GM21825 (cell line): ENCODE results near the gene GPR156.
"Not testable (repeated sequence)": the region's sequence is repeated elsewhere in the genome, so short reads cannot be mapped to it uniquely, and the experiment has no call there.

Source experiments
- ATAC-seq: cut with Tn5 transposase; IDR thresholded peaks from one replicate; pipeline ENCODE4 v1.9.1; 2021; ENCODE audit warnings: mild to moderate bottlenecking, moderate library complexity; ENCODE audit not compliant: unreplicated experiment

GPR156 gene

DNA sequence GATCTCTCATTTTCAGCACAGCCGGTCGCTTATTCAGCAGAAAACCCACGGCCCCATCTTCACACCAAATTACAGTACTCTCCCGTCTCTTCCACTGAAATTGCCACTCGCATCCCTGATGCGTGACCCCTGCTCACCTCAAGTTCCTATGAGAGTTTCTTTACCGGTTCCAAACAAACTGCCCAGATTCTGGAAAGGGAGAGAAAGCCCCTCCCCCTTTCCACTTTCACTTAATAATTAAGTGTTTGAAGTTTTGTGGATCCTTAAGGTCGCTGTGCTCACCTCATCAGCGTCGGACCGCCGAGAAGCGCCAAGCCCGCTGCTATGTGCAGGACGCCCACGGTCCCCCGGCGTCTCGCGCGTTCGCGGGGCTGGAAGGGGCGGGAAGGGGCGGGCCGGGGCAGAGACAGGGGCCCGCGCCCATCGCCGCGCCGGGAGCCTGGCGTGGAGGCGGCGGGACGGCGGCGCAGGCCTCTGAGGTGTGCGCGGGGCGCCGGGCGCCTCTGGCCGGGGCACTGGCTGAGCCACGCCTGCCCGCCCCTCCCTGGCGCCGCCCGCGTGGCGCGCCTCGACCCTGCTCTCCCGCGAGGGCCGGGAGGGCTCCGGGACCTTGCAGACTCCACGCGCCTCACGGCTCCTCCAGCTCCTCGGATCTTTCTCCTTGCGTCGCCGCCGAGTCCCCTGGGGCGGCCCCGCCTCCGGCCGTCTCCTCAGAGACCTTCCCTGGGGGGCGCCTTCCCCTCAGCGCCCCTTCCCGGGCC is at the start of gene GPR156:
Gene GPR156 (minus strand): TSS at position 476 of the 761 bp plus-strand sequence. CDS start 41,124 bp downstream, outside the sequence.
- ATAC-seq: no peak

GRCh38 chr3:120332646-120333045 is 47.6 kb upstream of the GPR156 start:
- ATAC-seq: no peak

GRCh38 chr3:120331076-120331475 is 46.1 kb upstream of the GPR156 start:
- no peak for ATAC-seq

- no peak for ATAC-seq
Measured at GRCh38 chr3:120326784-120327183, 41.8 kb upstream of the GPR156 start.

DNA sequence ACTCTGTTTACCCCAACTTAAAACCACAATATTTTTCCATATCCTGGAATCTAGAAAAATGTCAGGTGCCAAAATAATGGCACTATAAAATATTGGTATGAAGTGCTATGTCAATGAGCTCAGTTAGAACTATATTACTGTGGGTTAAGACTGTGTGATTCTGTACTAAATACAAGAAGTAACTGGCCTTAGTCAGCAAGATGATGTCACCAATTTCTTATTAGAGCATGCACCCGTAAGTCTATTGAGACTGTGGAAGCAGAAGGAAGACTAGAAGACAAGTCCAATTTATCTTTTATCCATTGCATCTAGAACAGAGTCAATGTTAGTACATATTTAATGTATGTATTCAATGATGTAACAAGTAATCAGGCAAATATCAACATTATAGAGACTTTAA is 39.2 kb upstream of the GPR156 start:
- no peak for ATAC-seq

DNA sequence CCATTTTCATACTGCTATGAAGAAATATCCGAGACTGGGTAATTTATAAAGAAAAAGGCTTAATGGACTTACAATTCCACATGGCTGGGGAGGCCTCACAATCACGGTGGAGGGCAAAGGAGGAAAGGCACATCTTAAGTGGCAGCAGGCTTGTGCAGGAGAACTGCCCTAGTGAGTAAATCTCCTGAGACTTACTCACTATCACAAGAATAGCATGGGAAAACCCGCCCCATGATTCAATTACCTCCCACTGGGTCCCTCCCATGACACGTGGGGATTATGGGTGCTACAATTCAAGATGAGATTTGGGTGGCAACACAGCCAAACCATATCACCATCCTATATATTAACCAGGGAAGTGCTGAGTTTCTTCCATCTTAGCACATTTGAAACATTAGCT is 38.7 kb upstream of the GPR156 start:
- not testable (repeated sequence) for ATAC-seq

DNA sequence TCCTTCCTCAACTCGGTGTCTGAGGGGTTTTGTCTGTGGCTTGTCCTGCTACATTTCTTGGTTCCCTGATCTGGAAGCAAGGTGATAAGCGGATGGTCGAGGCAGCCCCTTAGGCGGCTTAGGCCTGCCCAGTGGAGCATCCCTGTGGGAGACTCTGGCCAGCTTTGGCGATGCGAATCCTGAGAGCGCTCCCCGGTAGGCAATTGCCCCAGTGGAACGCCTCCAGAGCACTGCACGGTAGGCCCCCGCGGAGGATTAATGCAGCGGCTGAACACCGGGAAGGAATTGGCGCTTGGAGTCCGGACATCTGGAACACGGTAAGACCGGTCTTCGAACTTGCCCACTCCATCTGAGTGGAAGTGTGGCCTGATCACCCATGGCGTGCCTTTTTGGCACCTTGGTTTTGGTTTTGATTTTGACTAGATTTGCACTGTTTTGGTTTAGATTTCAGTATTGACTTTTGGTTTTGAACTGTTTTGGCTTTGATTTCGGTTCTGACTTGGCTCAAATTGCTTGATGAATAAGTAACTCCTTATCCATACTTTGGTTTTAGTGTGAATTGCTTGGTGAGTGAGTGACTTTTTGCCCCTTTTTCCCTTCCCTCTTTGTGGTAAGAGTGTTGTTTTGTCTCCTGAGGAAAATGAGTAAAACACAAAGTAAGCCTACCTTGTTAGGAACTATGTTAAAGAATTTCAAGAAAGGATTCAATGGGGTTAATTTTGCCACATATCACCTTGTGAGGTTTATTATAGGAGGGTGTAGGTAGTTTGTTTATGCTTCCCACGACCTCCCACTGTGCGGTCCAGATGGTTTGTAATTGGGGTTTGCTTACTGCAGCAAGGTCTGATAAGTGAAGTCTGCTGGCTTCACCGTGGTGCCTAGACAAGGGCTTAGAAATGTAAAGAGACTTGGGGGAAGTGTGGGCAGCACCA is 27.1 kb upstream of the GPR156 start:
- ATAC-seq: no peak

- no peak for ATAC-seq
Measured at GRCh38 chr3:120306519-120307455, 21.8 kb upstream of the GPR156 start.

DNA sequence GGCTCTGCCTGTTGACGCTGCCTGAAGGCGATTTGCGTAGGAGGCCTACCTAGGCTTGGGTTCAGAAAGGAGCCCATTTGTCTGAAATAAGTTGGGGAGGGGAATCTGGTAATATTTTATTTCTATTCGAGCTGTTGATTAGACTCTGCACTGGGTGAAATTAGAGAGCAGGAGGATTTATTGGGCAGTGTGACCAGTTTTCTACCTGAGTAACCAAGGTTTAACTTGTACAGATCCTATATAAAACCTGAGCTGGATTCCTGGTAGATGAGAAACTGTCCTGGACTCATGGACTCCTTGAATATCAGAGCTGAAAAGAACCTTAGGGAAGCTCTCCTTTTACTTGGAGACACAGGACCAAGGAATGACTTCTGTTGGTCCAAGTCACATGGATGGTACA is 19.6 kb upstream of the GPR156 start:
- ATAC-seq: no peak

DNA sequence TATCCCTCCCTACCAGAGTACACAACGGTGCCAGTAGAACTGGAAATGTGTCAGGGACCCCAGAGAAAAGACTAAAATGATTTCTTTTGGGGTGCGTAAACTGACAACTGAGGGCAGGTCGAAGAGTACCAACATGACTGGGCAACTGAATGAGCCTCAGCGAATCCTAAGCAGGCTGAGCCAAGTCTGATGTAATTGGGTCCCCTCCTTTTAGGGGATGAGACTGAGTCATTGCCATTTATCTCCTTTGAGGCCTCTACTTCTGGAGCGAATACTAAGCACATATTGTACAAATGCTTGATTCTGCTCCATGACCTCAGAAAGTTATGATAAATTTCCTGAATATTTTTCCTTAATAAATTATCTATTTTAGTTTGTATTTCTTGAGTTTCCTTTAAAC is 17.3 kb upstream of the GPR156 start:
- no peak for ATAC-seq

DNA sequence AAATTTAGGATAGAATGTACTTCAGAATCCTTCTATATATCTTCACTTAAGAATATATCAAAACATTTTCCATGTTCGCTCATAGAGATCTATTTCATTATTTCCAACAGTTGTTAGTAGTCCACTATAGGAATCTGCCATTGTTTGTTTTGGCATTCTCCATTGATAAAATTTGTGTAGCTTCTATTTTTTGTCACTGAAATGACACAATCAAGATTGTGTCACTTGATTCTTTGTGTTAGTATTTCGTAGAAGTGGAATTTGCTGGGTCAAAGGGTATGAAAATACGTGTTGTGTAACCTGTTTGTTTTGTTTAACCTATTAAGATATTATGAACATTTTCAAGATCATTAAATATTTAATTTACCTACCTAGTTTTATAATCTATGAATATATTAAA is 15.9 kb upstream of the GPR156 start:
- ATAC-seq: no peak

- no peak for ATAC-seq
Measured at GRCh38 chr3:120299403-120299802, 14.4 kb upstream of the GPR156 start.

DNA sequence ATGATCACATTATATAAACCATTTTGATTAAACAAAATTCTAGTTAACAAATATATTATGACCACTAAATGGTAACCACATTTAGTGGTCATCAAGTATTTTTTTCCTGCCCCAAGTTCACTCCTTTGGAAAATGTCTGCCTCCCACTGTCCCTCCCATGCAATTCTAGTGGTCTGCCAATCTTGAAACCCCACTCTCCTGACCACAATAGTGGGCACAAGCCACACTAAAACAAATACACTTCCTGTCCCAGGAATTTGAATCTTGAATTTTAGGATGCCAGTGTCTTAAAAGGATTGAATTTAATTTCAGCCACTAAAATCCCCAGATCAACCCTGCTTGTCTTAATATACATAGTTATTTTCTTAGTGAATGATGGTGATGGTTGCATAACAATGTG is 14.0 kb upstream of the GPR156 start:
- no peak for ATAC-seq

DNA sequence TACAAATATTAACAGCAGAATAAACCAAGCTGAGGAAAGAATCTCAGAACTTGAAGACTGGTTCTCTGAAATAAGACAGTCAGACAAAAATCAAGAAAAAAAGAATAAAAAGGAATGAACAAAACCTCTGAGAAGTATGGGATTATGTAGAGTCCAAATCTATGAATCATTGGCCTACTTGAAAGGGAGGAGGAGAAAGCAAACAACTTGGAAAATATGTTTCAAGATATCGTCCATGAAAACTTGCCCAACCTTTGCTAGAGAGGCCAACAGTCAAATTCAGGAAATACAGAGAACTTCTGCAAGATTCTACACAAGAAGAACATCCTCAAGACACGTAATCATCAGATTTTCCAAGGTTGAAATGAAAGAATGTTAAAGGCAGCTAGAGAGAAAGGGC is 6.5 kb upstream of the GPR156 start:
- not testable (repeated sequence) for ATAC-seq

DNA sequence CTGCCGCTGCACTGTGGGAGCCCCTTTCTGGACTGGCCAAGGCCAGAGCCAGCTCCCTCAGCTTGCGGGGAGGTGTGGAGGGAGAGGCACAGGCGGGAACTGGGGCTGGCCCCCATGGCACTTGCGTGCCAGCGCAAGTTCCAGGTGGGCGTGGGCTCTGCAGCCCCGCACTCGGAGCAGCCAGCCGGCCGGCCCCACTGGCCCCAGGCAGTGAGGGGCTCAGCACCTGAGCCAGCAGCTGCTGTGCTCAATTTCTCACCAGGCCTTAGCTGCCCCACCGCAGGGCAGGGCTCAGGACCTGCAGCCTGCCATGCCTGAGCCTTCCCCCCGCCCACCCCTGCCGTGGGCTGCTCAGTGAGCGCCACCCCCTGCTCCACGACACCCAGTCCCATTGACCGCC is 4.6 kb upstream of the GPR156 start:
- no peak for ATAC-seq

DNA sequence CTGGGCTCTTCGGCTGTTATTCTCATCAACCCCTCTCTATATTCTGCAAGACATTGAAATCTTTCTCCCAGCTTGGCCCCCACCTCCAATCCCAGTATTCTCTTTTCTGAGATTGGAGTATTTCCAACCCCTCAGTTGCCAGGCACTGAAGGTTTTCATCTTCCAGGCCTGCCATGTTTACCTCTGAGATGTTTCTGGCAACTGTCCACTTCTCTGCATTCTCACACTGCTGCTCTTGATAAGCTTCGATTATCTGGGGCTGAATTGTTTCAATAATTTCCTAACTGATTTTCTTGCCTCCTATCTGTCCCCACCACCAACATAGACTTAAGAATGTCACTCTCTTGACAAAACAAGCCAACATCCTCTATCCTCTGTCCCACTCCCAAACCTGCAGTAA is 1.4 kb upstream of the GPR156 start:
- ATAC-seq: no peak

GRCh38 chr3:120285508-120285841 is 453 bp upstream of the GPR156 start:
- no peak for ATAC-seq

GRCh38 chr3:120281261-120281660 is 3.8 kb downstream of the GPR156 start:
- ATAC-seq: no peak

- ATAC-seq: no peak
Measured at GRCh38 chr3:120280566-120280965, 4.5 kb downstream of the GPR156 start.

GRCh38 chr3:120280026-120280425 is 5.0 kb downstream of the GPR156 start:
- ATAC-seq: no peak

GRCh38 chr3:120276767-120277166 is 8.3 kb downstream of the GPR156 start:
- no peak for ATAC-seq
